PC-9 (cell line): ENCODE data around the gene MPST.

Source experiments
- CTCF ChIP-seq: fragments of 200-600 bp; sonication (generic); conservative IDR thresholded peaks from 2 replicates; pipeline ENCODE4 v1.6.1; 2017; ENCODE audit warnings: mixed run types, antibody characterized with exemption, mild to moderate bottlenecking, moderate library complexity
- EZH2 ChIP-seq: fragments of 200-600 bp; sonication (generic); IDR thresholded peaks from 2 replicates; pipeline ENCODE4 v1.8.0; 2017; ENCODE audit warnings: antibody characterized with exemption, low read depth

- TF ChIP-seq CTCF (no peak), EZH2 (no peak)
These were observed 47.9 kb downstream of the MPST start for GRCh38 chr22:37067428-37067827.
